GM12873 (cell line): ENCODE results near the gene MPG.

Source experiments
- CTCF ChIP-seq: IDR thresholded peaks from 2 replicates; pipeline ENCODE4 v1.5.1; 2012; ENCODE audit warnings: low read depth, mild to moderate bottlenecking, moderate library complexity, low read length, control low read depth; ENCODE audit not compliant: insufficient read depth; ENCODE audit errors: missing control alignments

The MPG gene

GRCh38 chr16:38941-39892 is 38.8 kb upstream of the MPG start:
- TF ChIP-seq CTCF, result no peak

- TF ChIP-seq CTCF, result no peak
These were observed 36.5 kb upstream of the MPG start for GRCh38 chr16:41439-42068.

GRCh38 chr16:42069-42457 is 36.0 kb upstream of the MPG start:
- no peak for TF ChIP-seq CTCF

- no peak for TF ChIP-seq CTCF
These were observed 35.3 kb upstream of the MPG start for GRCh38 chr16:42691-43090.

DNA sequence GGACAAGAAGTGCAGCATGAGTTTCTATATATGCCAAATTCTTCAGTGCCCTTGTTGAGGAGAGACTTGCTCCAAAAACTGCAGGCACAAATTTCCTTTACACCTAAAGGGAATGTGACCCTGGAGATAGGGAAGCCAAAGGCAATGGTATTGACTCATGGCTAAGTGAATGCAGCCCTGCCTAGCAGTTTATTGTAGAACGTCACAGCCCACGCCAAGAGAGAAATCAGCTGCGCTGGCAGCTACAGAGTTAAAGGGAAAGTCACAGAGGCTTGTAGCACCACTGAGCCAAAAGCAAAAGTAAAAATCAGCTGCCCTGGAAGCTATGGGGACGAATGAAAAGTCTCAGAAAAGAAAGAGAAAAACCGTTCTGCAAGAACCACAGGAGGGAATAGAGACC is 34.7 kb upstream of the MPG start:
- TF ChIP-seq CTCF, result no peak

DNA sequence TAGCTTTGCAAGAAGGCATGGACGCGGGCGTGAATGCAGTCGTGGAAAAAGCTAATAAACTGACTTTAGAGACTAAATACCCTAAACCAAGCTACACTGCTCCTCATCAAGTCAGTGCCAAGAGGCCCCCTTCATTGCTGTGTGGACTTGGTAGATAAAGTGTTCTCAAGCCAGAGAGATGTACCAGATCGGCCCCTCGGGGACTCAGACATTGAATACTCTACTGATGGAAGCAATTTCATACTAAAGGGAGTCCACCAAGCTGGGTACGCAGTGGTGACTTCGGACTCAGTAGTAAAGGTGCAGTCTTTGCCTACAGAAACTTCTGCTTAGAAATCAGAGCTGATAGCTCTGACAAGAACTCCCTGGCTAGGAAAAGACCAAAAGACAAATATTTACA is 33.4 kb upstream of the MPG start:
- TF ChIP-seq CTCF, result no peak

GRCh38 chr16:45454-45853 is 32.6 kb upstream of the MPG start:
- no peak for TF ChIP-seq CTCF
